Measurements from ENCODE around the gene RRAD. TPM values are rescaled to one million over a fixed set of nuclear protein-coding genes. Genes with fewer than 3 reads are reported as not detected.

The RRAD gene
- total RNA-seq, 1 donor, result 4.3 TPM

- Histone ChIP-seq H3K79me2 (ENCODE audit: insufficient read depth, low read length) (no peaks in the 10 kb centered on the region), H3K27ac (ENCODE audit: low read depth, low read length) (no peak overlapping the region), H3K4me3 (ENCODE audit: insufficient read depth, low read length) (no peak overlapping the region), H3K9me3 (ENCODE audit: low read depth, low read length) (no peaks in the 10 kb centered on the region), H3K36me3 (ENCODE audit: insufficient read depth, low read length) (no peaks in the 10 kb centered on the region), H3K4me2 (ENCODE audit: insufficient read depth, low read length) (no peak overlapping the region), H3K27me3 (ENCODE audit: insufficient read depth, low read length) (peaks cover 14% of the 10 kb centered on the region), H3K4me1 (ENCODE audit: insufficient read depth, low read length) (peaks cover 4% of the 10 kb centered on the region), H4K20me1 (ENCODE audit: insufficient read depth, low read length) (no peaks in the 10 kb centered on the region), H2AFZ (ENCODE audit: low read length) (no peak overlapping the region)
- DNase-seq (ENCODE audit: insufficient read length, low spot score, missing footprints), result no peak
- no peak for TF ChIP-seq CTCF (IDR thresholded peaks at IDR 0.05; ENCODE audit: extremely low read depth, low read depth, low read length)
These were observed 36.6 kb upstream of the RRAD start for GRCh38 chr16:66961914-66962313.

- Histone ChIP-seq H3K27me3 (ENCODE audit: insufficient read depth, low read length) (peaks cover 14% of the 10 kb centered on the region), H3K9me3 (ENCODE audit: low read depth, low read length) (no peaks in the 10 kb centered on the region), H3K79me2 (ENCODE audit: insufficient read depth, low read length) (no peaks in the 10 kb centered on the region), H3K4me3 (ENCODE audit: insufficient read depth, low read length) (no peak within 1 kb of the TSS), H3K4me2 (ENCODE audit: insufficient read depth, low read length) (no peak within 1 kb of the TSS), H2AFZ (ENCODE audit: low read length) (peak within 1 kb of the TSS; percentile 72), H3K27ac (ENCODE audit: low read depth, low read length) (no peak within 1 kb of the TSS), H4K20me1 (ENCODE audit: insufficient read depth, low read length) (no peaks in the 10 kb centered on the region), H3K36me3 (ENCODE audit: insufficient read depth, low read length) (no peaks in the 10 kb centered on the region), H3K4me1 (ENCODE audit: insufficient read depth, low read length) (peaks cover 4% of the 10 kb centered on the region)
- TF ChIP-seq CTCF (IDR thresholded peaks at IDR 0.05; ENCODE audit: extremely low read depth, low read depth, low read length), result peak; percentile 93
- DNase-seq (ENCODE audit: insufficient read length, low spot score, missing footprints), result peak; percentile 95
These were observed 35.9 kb upstream of the RRAD start, which contains the start of gene CES3 for GRCh38 chr16:66961065-66961744. Gene CES3 (plus strand): TSS chr16:66961266. CDS start chr16:66961308, 42 bp downstream.

GRCh38 chr16:66960270-66960669, 34.9 kb upstream of the RRAD start:
- no peaks in the 10 kb centered on the region for H4K20me1 ChIP-seq (ENCODE audit: insufficient read depth, low read length)
- H3K4me1 ChIP-seq (ENCODE audit: insufficient read depth, low read length), result peaks cover 4% of the 10 kb centered on the region
- no peak for TF ChIP-seq CTCF (IDR thresholded peaks at IDR 0.05; ENCODE audit: extremely low read depth, low read depth, low read length)
- H3K4me3 ChIP-seq (ENCODE audit: insufficient read depth, low read length), result no peak overlapping the region
- peaks cover 11% of the 10 kb centered on the region for H3K27me3 ChIP-seq (ENCODE audit: insufficient read depth, low read length)
- no peaks in the 10 kb centered on the region for H3K9me3 ChIP-seq (ENCODE audit: low read depth, low read length)
- H3K4me2 ChIP-seq (ENCODE audit: insufficient read depth, low read length), result no peak overlapping the region
- DNase-seq (ENCODE audit: insufficient read length, low spot score, missing footprints), result no peak
- H3K36me3 ChIP-seq (ENCODE audit: insufficient read depth, low read length), result no peaks in the 10 kb centered on the region
- H2AFZ ChIP-seq (ENCODE audit: low read length), result no peak overlapping the region
- H3K27ac ChIP-seq (ENCODE audit: low read depth, low read length), result no peak overlapping the region
- H3K79me2 ChIP-seq (ENCODE audit: insufficient read depth, low read length), result no peaks in the 10 kb centered on the region

GRCh38 chr16:66959704-66960161, 34.4 kb upstream of the RRAD start:
- no peak overlapping the region for H3K27ac ChIP-seq (ENCODE audit: low read depth, low read length)

More at GRCh38 chr16:66959704-66960161, 34.4 kb upstream of the RRAD start:
- Histone ChIP-seq H4K20me1 (ENCODE audit: insufficient read depth, low read length) (no peaks in the 10 kb centered on the region), H3K27me3 (ENCODE audit: insufficient read depth, low read length) (peaks cover 7% of the 10 kb centered on the region), H3K36me3 (ENCODE audit: insufficient read depth, low read length) (no peaks in the 10 kb centered on the region), H2AFZ (ENCODE audit: low read length) (no peak overlapping the region), H3K4me1 (ENCODE audit: insufficient read depth, low read length) (peaks cover 4% of the 10 kb centered on the region), H3K4me2 (ENCODE audit: insufficient read depth, low read length) (no peak overlapping the region), H3K79me2 (ENCODE audit: insufficient read depth, low read length) (no peaks in the 10 kb centered on the region), H3K4me3 (ENCODE audit: insufficient read depth, low read length) (no peak overlapping the region), H3K9me3 (ENCODE audit: low read depth, low read length) (no peaks in the 10 kb centered on the region)
- no peak for DNase-seq (ENCODE audit: insufficient read length, low spot score, missing footprints)
- TF ChIP-seq CTCF (IDR thresholded peaks at IDR 0.05; ENCODE audit: extremely low read depth, low read depth, low read length), result no peak

Measured in osteoblast (primary cell).